HCT116 (cell line): Measurements from ENCODE around the gene LYPD6. TPM values are rescaled to one million over a fixed set of nuclear protein-coding genes. Genes with fewer than 3 reads are reported as not detected.

Experiments
- ATAC-seq: fragments of 200-7000 bp; cut with Tn5 transposase; 2 replicates; pipeline ENCODE4 v1.9.1; 2020; ENCODE audit warnings: mild to moderate bottlenecking, moderate library complexity
- BruUV-seq: library from RNA; stranded (reverse); fragments of 400-500 nt; replicated peaks from 2 replicates; lab custom pipeline; 2021; lab: Mats Ljungman, UMichigan
- CTCF ChIA-PET: fragments of 300-600 bp; sonication (Branson Sonifier 250); formaldehyde crosslinking; loops from one replicate; lab custom pipeline; 2021; ENCODE audit warnings: antibody characterized with exemption; lab: Charles Lee
- POLR2A ChIA-PET: fragments of 300-600, 350-600 bp; sonication (Branson Sonifier 250); formaldehyde crosslinking; loops from one replicate; lab custom pipeline; 2021; ENCODE audit warnings: antibody characterized with exemption; lab: Charles Lee
- RAD21 ChIA-PET, 2 experiments: fragments of 300-600 bp; sonication (Branson Sonifier 250); formaldehyde crosslinking; loops; one replicate each; lab custom pipeline; 2023; ENCODE audit warnings: low total read pairs in 2 of 2; ENCODE audit not compliant: uncharacterized antibody in 2 of 2, unreplicated experiment in 2 of 2, low non-redundant PET in 1 of 2; lab: Charles Lee
- DNase-seq: peaks from one replicate; pipeline ENCODE4 v3.0.0-alpha.2; 2010; ENCODE audit warnings: low read depth, low spot score
- H2AFZ ChIP-seq: fragments of 200-600 bp; shearing (Covaris generic), sonication (generic); 2 replicates; pipeline ENCODE4 v1.6.1; 2017; ENCODE audit warnings: low read depth, mixed run types, mixed read lengths, antibody characterized with exemption, low read length; ENCODE audit not compliant: poor library complexity, severe bottlenecking
- H3K27ac ChIP-seq: 2 replicates; pipeline ENCODE4 v1.5.1; 2012; ENCODE audit warnings: low read depth, low read length
- H3K27me3 ChIP-seq: fragments of 200-600 bp; sonication (generic); 2 replicates; pipeline ENCODE4 v1.6.1; 2016; ENCODE audit warnings: mixed run types, low read length, mixed read lengths; ENCODE audit not compliant: insufficient read depth
- H3K36me3 ChIP-seq, 2 experiments: fragments of 200-500 bp in 1 of 2; fragments of 200-600 bp in 1 of 2; sonication (Bioruptor generic) in 1 of 2; sonication (generic) in 1 of 2; 2 replicates each; pipeline versions ENCODE4 v1.5.1 to v1.6.1; 2014 to 2016; ENCODE audit warnings: low read length in 2 of 2, inconsistent platforms in 1 of 2, mixed read lengths in 1 of 2, mixed run types in 1 of 2; ENCODE audit not compliant: insufficient read depth in 2 of 2, control insufficient read depth in 1 of 2
- H3K4me1 ChIP-seq, 2 experiments: fragments of 200-600 bp in 1 of 2; sonication (generic) in 1 of 2; 2 replicates each; pipeline versions ENCODE4 v1.5.1 to v1.6.1; 2012 to 2017; ENCODE audit warnings: low read length in 2 of 2, inconsistent platforms in 1 of 2, mild to moderate bottlenecking in 1 of 2, mixed read lengths in 1 of 2, mixed run types in 1 of 2, moderate library complexity in 1 of 2; ENCODE audit not compliant: insufficient read depth in 2 of 2, control insufficient read depth in 1 of 2
- H3K4me2 ChIP-seq: fragments of 200-600 bp; sonication (generic); 2 replicates; pipeline ENCODE4 v1.6.1; 2017; ENCODE audit warnings: mixed run types, low read length, mixed read lengths
- H3K4me3 ChIP-seq, 2 experiments: fragments of 200-600 bp in 1 of 2; sonication (generic) in 1 of 2; replicated peaks in 1 of 2; 2 replicates each; pipeline ENCODE4 v1.5.1; 2011 to 2016; ENCODE audit warnings: low read length in 2 of 2, control low read depth in 1 of 2, low read depth in 1 of 2, mild to moderate bottlenecking in 1 of 2, mixed read lengths in 1 of 2, mixed run types in 1 of 2
- H3K79me2 ChIP-seq: fragments of 200-600 bp; sonication (generic); 2 replicates; pipeline ENCODE4 v1.6.1; 2017; ENCODE audit warnings: mild to moderate bottlenecking, mixed run types, low read length, moderate library complexity, mixed read lengths; ENCODE audit not compliant: insufficient read depth
- H3K9ac ChIP-seq: fragments of 200-600 bp; sonication (generic); 2 replicates; pipeline ENCODE4 v1.6.1; 2016; ENCODE audit warnings: low read length, mixed read lengths
- H3K9me2 ChIP-seq: fragments of 200-600 bp; sonication (generic), shearing (Covaris generic); 2 replicates; pipeline ENCODE4 v1.6.1; 2017; ENCODE audit warnings: mixed run types, mild to moderate bottlenecking, moderate library complexity; ENCODE audit not compliant: insufficient read depth
- H3K9me3 ChIP-seq, 2 experiments: fragments of 200-500 bp in 1 of 2; fragments of 200-600 bp in 1 of 2; sonication (Bioruptor generic) in 1 of 2; sonication (generic) in 1 of 2; 2 replicates each; pipeline ENCODE4 v1.6.1; 2014 to 2017; ENCODE audit warnings: low read length in 2 of 2, mixed read lengths in 2 of 2, inconsistent platforms in 1 of 2, low read depth in 1 of 2, mild to moderate bottlenecking in 1 of 2, mixed run types in 1 of 2, moderate library complexity in 1 of 2; ENCODE audit not compliant: control insufficient read depth in 1 of 2, insufficient read depth in 1 of 2
- H4K20me1 ChIP-seq: fragments of 200-600 bp; sonication (generic), shearing (Covaris generic); 2 replicates; pipeline ENCODE4 v1.6.1; 2017; ENCODE audit warnings: mixed run types, mild to moderate bottlenecking, moderate library complexity; ENCODE audit not compliant: insufficient read depth
- EZH2phosphoT487 ChIP-seq: fragments of 200-600 bp; IDR thresholded peaks from 2 replicates; pipeline ENCODE4 v1.6.1; 2018; ENCODE audit warnings: antibody characterized with exemption, borderline replicate concordance
- FOSL1 ChIP-seq: IDR thresholded peaks from 2 replicates; pipeline ENCODE4 v1.6.1; 2012; ENCODE audit warnings: low read depth
- JUND ChIP-seq: IDR thresholded peaks from 2 replicates; pipeline ENCODE4 v1.6.1; 2012
- SRF ChIP-seq: IDR thresholded peaks from 2 replicates; pipeline ENCODE4 v1.6.1; 2012; ENCODE audit warnings: low read depth
- TCF7L2 ChIP-seq: IDR thresholded peaks from 2 replicates; pipeline ENCODE4 v1.7.0; 2011; ENCODE audit warnings: borderline replicate concordance, inconsistent platforms; ENCODE audit not compliant: insufficient read depth, insufficient read length; ENCODE audit errors: extremely low read depth
- intact Hi-C: fragments of 100-400 bp; cut with micrococcal nuclease; formaldehyde crosslinking; loops from 2 replicates; pipeline ENCODE4 v1.10.0; 2022
- total RNA-seq: library from RNA; stranded (reverse); gene quantifications from one replicate; pipeline ENCODE4 v1.2.1, GENCODE V29; 2021; ENCODE audit not compliant: unreplicated experiment
- TF ChIP-seq, protein P1 (sequence below): IDR thresholded peaks from 2 replicates; pipeline ENCODE4 v1.6.1; 2012
- TF ChIP-seq, protein P2 (sequence below): IDR thresholded peaks from 2 replicates; pipeline ENCODE4 v1.6.1; 2012; ENCODE audit warnings: low read depth

Gene LYPD6
- total RNA-seq, 1 experiment from 2014 or later = 3.0 TPM

DNA sequence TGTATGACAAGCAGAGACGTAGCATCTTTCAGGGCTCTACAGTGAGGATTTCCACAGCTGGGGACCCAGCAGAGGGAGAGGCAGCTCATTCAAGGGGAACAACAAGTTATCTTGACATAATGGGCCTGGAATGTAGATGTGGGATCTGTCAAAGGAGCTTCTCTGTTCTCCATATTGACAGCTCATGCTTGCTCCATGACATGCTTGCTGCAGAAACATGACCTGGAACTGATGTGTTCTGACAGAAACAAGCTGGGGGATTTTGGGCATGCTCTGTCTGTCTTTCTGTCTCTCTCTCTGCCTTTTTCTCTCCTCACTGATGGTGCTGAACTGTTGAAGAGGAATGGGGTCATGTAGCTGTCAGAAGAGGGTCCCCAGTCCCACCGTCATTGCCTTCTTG is 177.6 kb downstream of the LYPD6 start:
- no peak for ATAC-seq
- Histone ChIP-seq H3K4me3 (no peak overlapping the region), H3K9me2 (no peaks in the 10 kb centered on the region), H3K9ac (no peak overlapping the region), H3K79me2 (no peaks in the 10 kb centered on the region), H4K20me1 (no peaks in the 10 kb centered on the region), H3K27ac (no peak overlapping the region), H3K36me3 (no peaks in the 10 kb centered on the region), H2AFZ (no peak overlapping the region), H3K9me3 (no peaks in the 10 kb centered on the region), H3K27me3 (no peaks in the 10 kb centered on the region), H3K4me1 (no peaks in the 10 kb centered on the region), H3K4me2 (no peak overlapping the region)
- POLR2A ChIA-PET = no interaction called here
- DNase-seq = no peak
- RAD21 ChIA-PET = no interaction called here
- CTCF ChIA-PET = no interaction called here
- BruUV-seq = no TSS peak
- TF ChIP-seq, protein P1, sequence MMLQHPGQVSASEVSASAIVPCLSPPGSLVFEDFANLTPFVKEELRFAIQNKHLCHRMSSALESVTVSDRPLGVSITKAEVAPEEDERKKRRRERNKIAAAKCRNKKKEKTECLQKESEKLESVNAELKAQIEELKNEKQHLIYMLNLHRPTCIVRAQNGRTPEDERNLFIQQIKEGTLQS = no peak
- TF ChIP-seq FOSL1 = no peak
- TF ChIP-seq, protein P2, sequence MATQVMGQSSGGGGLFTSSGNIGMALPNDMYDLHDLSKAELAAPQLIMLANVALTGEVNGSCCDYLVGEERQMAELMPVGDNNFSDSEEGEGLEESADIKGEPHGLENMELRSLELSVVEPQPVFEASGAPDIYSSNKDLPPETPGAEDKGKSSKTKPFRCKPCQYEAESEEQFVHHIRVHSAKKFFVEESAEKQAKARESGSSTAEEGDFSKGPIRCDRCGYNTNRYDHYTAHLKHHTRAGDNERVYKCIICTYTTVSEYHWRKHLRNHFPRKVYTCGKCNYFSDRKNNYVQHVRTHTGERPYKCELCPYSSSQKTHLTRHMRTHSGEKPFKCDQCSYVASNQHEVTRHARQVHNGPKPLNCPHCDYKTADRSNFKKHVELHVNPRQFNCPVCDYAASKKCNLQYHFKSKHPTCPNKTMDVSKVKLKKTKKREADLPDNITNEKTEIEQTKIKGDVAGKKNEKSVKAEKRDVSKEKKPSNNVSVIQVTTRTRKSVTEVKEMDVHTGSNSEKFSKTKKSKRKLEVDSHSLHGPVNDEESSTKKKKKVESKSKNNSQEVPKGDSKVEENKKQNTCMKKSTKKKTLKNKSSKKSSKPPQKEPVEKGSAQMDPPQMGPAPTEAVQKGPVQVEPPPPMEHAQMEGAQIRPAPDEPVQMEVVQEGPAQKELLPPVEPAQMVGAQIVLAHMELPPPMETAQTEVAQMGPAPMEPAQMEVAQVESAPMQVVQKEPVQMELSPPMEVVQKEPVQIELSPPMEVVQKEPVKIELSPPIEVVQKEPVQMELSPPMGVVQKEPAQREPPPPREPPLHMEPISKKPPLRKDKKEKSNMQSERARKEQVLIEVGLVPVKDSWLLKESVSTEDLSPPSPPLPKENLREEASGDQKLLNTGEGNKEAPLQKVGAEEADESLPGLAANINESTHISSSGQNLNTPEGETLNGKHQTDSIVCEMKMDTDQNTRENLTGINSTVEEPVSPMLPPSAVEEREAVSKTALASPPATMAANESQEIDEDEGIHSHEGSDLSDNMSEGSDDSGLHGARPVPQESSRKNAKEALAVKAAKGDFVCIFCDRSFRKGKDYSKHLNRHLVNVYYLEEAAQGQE = no peak
- TF ChIP-seq EZH2phosphoT487 = no peak
- TF ChIP-seq TCF7L2 = no peak
- no peak for TF ChIP-seq SRF
- no peak for TF ChIP-seq JUND
- intact Hi-C loops = no loop called here
